HG03442 (cell line): ENCODE data around the gene NADK.
"Not testable (repeated sequence)": the region's sequence is repeated elsewhere in the genome, so short reads cannot be mapped to it uniquely, and the experiment has no call there.

Experiments used
- ATAC-seq: cut with Tn5 transposase; IDR thresholded peaks from one replicate; pipeline ENCODE4 v1.9.1; 2021; ENCODE audit warnings: mild to moderate bottlenecking, moderate library complexity; ENCODE audit not compliant: unreplicated experiment

NADK gene

GRCh38 chr1:1715109-1715883, 63.0 kb downstream of the NADK start:
- ATAC-seq, result not testable (repeated sequence)

- ATAC-seq, result not testable (repeated sequence)
Measured at GRCh38 chr1:1707897-1708296, 70.4 kb downstream of the NADK start.

DNA sequence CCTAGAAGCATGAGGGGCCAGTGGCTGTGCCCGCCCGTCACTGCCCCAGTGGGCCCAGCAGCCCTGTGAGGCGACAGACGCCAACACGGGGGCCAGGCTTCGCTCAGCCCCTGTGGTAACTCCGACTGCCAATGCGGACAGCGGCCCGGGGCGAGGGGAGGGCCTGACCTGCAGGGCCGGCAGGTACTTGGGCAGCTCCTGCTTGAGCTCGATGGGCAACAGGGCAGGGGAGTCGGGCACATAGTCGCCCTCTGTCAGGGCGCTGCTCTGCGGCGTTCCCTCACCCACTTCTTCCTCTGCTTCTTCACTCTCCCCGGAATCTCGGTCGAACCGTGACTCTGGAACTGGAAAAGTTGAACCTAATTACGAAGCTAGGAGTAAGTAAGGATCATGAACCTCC, 71.0 kb downstream of the NADK start:
- not testable (repeated sequence) for ATAC-seq

- ATAC-seq, result not testable (repeated sequence)
Measured at GRCh38 chr1:1705623-1706022, 72.6 kb downstream of the NADK start.

DNA sequence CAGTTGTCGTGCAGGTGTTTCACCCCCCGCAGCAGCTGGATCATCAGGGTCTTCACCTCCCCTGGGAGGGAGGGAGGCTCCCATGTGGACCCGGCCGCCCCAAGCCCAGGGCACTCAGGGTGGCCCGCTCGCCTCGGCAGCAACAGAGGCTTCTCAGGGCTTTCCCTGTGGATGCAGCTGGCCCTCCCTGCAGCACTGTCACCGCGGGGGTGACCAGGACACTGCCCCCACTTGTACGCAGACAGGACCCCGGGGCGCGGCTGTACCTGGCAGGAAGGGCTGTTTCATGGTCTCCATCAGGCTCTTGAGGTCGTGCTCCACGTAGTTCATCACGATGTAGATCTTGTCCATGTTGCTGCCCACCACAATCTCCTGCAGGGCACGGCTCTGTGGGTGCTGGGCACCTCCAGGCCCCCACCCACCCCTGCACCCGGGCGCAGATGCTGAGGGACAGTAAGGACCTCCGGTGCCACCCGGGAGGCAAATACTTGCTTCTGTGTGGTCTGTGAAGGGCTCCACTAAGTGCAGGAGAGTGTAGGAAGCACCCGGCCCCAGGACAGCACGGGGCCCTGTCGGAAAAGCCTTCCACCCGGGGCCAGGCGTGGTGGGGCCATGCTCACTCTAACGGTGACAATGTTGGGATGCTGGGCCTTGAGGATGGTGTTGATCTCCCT, 73.8 kb downstream of the NADK start:
- not testable (repeated sequence) for ATAC-seq

DNA sequence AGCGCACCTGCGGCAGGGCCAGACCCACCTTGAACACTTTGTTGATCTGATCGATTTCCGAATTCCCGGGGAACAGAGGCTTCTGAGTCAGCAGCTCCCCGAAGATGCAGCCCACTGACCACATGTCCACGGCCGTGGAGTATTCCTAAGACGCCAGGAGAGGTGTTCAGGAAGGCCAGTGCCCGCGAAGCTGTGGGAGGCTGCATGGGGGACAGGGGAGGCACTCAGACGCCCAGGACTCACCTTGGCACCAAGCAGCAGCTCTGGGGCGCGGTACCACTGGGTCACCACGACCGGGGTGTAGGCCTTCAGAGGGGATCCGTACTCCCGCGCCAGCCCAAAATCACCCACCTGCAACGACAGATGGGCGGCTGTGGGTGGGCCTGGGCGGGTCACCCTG, 74.5 kb downstream of the NADK start:
- ATAC-seq, result no peak

DNA sequence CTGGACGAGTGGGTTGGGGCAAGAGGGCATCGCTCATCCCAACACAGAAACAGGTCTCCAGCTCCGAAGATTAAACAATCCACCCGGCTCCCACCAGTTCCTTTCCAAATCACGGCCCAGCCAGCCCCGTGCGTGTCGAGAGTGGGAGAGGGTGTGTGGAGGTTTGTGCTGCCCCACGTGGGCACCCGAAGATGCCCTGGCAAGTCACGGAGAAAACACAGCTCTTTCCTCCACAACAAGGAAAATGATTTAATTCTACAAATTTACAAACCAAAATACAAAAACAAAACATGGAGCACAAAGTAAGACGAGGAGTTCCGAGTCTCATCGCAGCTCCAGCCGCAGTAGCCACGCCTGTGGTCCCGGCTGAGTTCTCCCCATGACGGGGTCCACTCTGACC, 75.8 kb downstream of the NADK start:
- ATAC-seq, result not testable (repeated sequence)
